PC-3 (cell line): ENCODE results near the gene WNK2. TPM values are rescaled to one million over a fixed set of nuclear protein-coding genes. Genes with fewer than 3 reads are reported as not detected.

ENCODE experiments used
- ATAC-seq: fragments of 200-7000 bp; cut with Tn5 transposase; 2 replicates; pipeline ENCODE4 v1.9.1; 2020; ENCODE audit warnings: mild to moderate bottlenecking, moderate library complexity
- BruUV-seq: library from RNA; stranded (reverse); fragments of 400-500 nt; replicated peaks from 2 replicates; lab custom pipeline; 2021; lab: Mats Ljungman, UMichigan
- CTCF ChIA-PET: fragments of 300-600 bp; sonication (Branson Sonifier 250); formaldehyde crosslinking; loops from one replicate; lab custom pipeline; 2022; ENCODE audit warnings: antibody characterized with exemption; lab: Charles Lee
- POLR2A ChIA-PET: fragments of 300-600 bp; sonication (Branson Sonifier 250); formaldehyde crosslinking; loops from one replicate; lab custom pipeline; 2022; ENCODE audit warnings: antibody characterized with exemption; ENCODE audit not compliant: unreplicated experiment; lab: Charles Lee
- DNase-seq: peaks from one replicate; pipeline ENCODE4 v3.0.0-alpha.2; 2015
- H2AFZ ChIP-seq: fragments of 300-600 bp; sonication (generic); 2 replicates; pipeline ENCODE4 v1.6.0; 2016; ENCODE audit warnings: antibody characterized with exemption, low read length
- H3F3A ChIP-seq: fragments of 300-600 bp; sonication (generic); one replicate; pipeline ENCODE4 v1.6.0; 2017; ENCODE audit warnings: antibody characterized with exemption, low read length, control low read depth, mild to moderate bottlenecking; ENCODE audit not compliant: unreplicated experiment
- H3K27ac ChIP-seq: fragments of 300-600 bp; sonication (generic); 2 replicates; pipeline ENCODE4 v1.5.1; 2016; ENCODE audit warnings: mild to moderate bottlenecking, low read length
- H3K27me3 ChIP-seq: fragments of 300-600 bp; sonication (generic); 2 replicates; pipeline ENCODE4 v1.6.1; 2016; ENCODE audit warnings: low read length, mixed read lengths
- H3K36me3 ChIP-seq: fragments of 300-600 bp; sonication (generic); 2 replicates; pipeline ENCODE4 v1.6.1; 2016; ENCODE audit warnings: low read depth, mixed run types, low read length, mixed read lengths
- H3K4me1 ChIP-seq: fragments of 300-600 bp; sonication (generic); 2 replicates; pipeline ENCODE4 v1.5.1; 2016; ENCODE audit warnings: low read length; ENCODE audit not compliant: insufficient read depth
- H3K4me2 ChIP-seq: fragments of 300-600 bp; sonication (generic); 2 replicates; pipeline ENCODE4 v1.6.0; 2016; ENCODE audit warnings: low read length
- H3K4me3 ChIP-seq: fragments of 300-600 bp; sonication (generic); 2 replicates; pipeline ENCODE4 v1.5.1; 2016; ENCODE audit warnings: mild to moderate bottlenecking, low read length, mixed read lengths
- H3K79me2 ChIP-seq: fragments of 300-600 bp; sonication (generic); 2 replicates; pipeline ENCODE4 v1.6.1; 2017; ENCODE audit warnings: low read length, mixed read lengths
- H3K9ac ChIP-seq: fragments of 300-600 bp; sonication (generic); 2 replicates; pipeline ENCODE4 v1.6.0; 2016; ENCODE audit warnings: mild to moderate bottlenecking, low read length
- H3K9me2 ChIP-seq: fragments of 300-600 bp; sonication (generic); replicated peaks from 2 replicates; pipeline ENCODE4 v1.6.1; 2016; ENCODE audit warnings: mixed run types, low read length, mixed read lengths
- H3K9me3 ChIP-seq: fragments of 300-600 bp; sonication (generic); 2 replicates; pipeline ENCODE4 v1.6.1; 2016; ENCODE audit warnings: low read length, mixed read lengths
- H4K20me1 ChIP-seq: fragments of 300-600 bp; sonication (generic); 2 replicates; pipeline ENCODE4 v1.6.1; 2016; ENCODE audit warnings: low read length, mixed read lengths
- CTCF ChIP-seq: fragments of 300-600 bp; sonication (generic); conservative IDR thresholded peaks from 2 replicates; pipeline ENCODE4 v1.5.1; 2017; ENCODE audit warnings: antibody characterized with exemption, low read depth, mild to moderate bottlenecking, low read length
- EZH2 ChIP-seq: fragments of 300-600 bp; sonication (generic); IDR thresholded peaks from one replicate; pipeline ENCODE4 v1.6.1; 2017; ENCODE audit warnings: antibody characterized with exemption, mild to moderate bottlenecking, low read length; ENCODE audit not compliant: unreplicated experiment
- EZH2phosphoT487 ChIP-seq: fragments of 300-600 bp; sonication (generic); IDR thresholded peaks from 2 replicates; pipeline ENCODE4 v1.6.1; 2018; ENCODE audit warnings: mild to moderate bottlenecking, antibody characterized with exemption, low read length, borderline replicate concordance
- intact Hi-C: fragments of 100-400 bp; cut with micrococcal nuclease; formaldehyde crosslinking; loops from 2 replicates; pipeline ENCODE4 v1.9.0; 2023
- total RNA-seq: library from RNA; depleted of rRNA; stranded (reverse); fragments of >200 nt; gene quantifications from 2 replicates; pipeline ENCODE4 v1.2.3, GENCODE V29; 2014

WNK2 gene
- total RNA-seq, 1 experiment from 2014 or later, result 11.7 TPM

- Histone ChIP-seq H3K4me2 (no peak overlapping the region), H2AFZ (no peak overlapping the region), H3K4me3 (no peak overlapping the region), H3K79me2 (0 out of 2 replicates have a peak, but pooled peaks cover 17% of the 10 kb centered on the region), H3K27ac (no peak overlapping the region), H3K9ac (no peak overlapping the region), H3K9me2 (no peaks in the 10 kb centered on the region), H3K36me3 (no peaks in the 10 kb centered on the region), H4K20me1 (no peaks in the 10 kb centered on the region), H3K27me3 (no peaks in the 10 kb centered on the region), H3F3A (no peaks in the 10 kb centered on the region), H3K4me1 (no peaks in the 10 kb centered on the region), H3K9me3 (no peaks in the 10 kb centered on the region)
- ChIA-PET POLR2A (no interaction called here), CTCF (no interaction called here)
- no TSS peak for BruUV-seq
- intact Hi-C loops, result no loop called here
- ATAC-seq, result no peak
- no peak for TF ChIP-seq CTCF
- no peak for TF ChIP-seq EZH2
- TF ChIP-seq EZH2phosphoT487, result no peak
- no peak for DNase-seq
Observed at GRCh38 chr9:93209576-93210323, 25.8 kb downstream of the WNK2 start.

- Histone ChIP-seq H3K27me3 (no peaks in the 10 kb centered on the region), H3K4me2 (no peak overlapping the region), H3K79me2 (0 out of 2 replicates have a peak, but pooled peaks cover 17% of the 10 kb centered on the region), H2AFZ (no peak overlapping the region), H4K20me1 (no peaks in the 10 kb centered on the region), H3K9me3 (no peaks in the 10 kb centered on the region), H3K9me2 (no peaks in the 10 kb centered on the region), H3K36me3 (no peaks in the 10 kb centered on the region), H3K9ac (no peak overlapping the region), H3F3A (no peaks in the 10 kb centered on the region), H3K4me3 (no peak overlapping the region), H3K27ac (no peak overlapping the region), H3K4me1 (no peaks in the 10 kb centered on the region)
- TF ChIP-seq EZH2phosphoT487 (no peak), CTCF (no peak), EZH2 (no peak)
- BruUV-seq, result no TSS peak
- DNase-seq, result no peak
- intact Hi-C loops, result no loop called here
- ATAC-seq, result no peak
- CTCF ChIA-PET, result no interaction called here
- POLR2A ChIA-PET, result no interaction called here
Observed at GRCh38 chr9:93210324-93210973, 26.5 kb downstream of the WNK2 start.
